Lower leg skin (tissue), 3 donors: ENCODE measurements around the gene AOPEP.
"Not testable (repeated sequence)": the region's sequence is repeated elsewhere in the genome, so short reads cannot be mapped to it uniquely, and the experiment has no call there.

Experiments
- POLR2A ChIP-seq, 2 donors: fragments of 450-650 bp; IDR thresholded peaks; one replicate each; pipeline ENCODE4 v1.6.1; 2016 to 2017; ENCODE audit warnings: antibody characterized with exemption in 2 of 2, mild to moderate bottlenecking in 1 of 2, moderate library complexity in 1 of 2
- TF ChIP-seq, protein P1 (sequence below), 3 donors: fragments of 450-650 bp; IDR thresholded peaks; one replicate each; pipeline ENCODE4 v1.5.1; 2016; ENCODE audit warnings: antibody characterized with exemption in 3 of 3, mild to moderate bottlenecking in 3 of 3, moderate library complexity in 2 of 3

DNA sequence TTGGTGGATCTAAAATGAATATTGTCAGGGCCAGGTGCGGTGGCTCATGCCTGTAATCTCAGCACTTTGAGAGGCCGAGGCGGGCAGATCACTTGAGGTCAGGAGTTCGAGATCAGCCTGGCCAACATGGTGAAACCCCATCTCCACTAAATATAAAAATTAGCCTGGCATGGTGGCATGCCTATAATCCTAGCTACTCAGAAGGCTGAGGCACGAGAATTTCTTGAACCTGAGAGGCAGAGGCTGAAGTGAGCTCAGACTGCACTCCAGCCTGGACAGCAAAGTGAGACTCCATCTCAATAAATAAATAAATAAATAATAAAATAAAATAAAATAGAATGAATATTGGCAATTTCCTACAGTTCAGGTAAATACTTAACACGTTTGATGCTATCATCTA is 213.8 kb downstream of the AOPEP start:
- TF ChIP-seq, protein P1, sequence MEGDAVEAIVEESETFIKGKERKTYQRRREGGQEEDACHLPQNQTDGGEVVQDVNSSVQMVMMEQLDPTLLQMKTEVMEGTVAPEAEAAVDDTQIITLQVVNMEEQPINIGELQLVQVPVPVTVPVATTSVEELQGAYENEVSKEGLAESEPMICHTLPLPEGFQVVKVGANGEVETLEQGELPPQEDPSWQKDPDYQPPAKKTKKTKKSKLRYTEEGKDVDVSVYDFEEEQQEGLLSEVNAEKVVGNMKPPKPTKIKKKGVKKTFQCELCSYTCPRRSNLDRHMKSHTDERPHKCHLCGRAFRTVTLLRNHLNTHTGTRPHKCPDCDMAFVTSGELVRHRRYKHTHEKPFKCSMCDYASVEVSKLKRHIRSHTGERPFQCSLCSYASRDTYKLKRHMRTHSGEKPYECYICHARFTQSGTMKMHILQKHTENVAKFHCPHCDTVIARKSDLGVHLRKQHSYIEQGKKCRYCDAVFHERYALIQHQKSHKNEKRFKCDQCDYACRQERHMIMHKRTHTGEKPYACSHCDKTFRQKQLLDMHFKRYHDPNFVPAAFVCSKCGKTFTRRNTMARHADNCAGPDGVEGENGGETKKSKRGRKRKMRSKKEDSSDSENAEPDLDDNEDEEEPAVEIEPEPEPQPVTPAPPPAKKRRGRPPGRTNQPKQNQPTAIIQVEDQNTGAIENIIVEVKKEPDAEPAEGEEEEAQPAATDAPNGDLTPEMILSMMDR (IDR thresholded peaks at IDR 0.05), result not testable (repeated sequence)
- TF ChIP-seq POLR2A (IDR thresholded peaks at IDR 0.05), result not testable (repeated sequence)
